Measurements from ENCODE around the gene OR51V1. TPM values are rescaled to one million over a fixed set of nuclear protein-coding genes. Genes with fewer than 3 reads are reported as not detected.
"Not testable (repeated sequence)": the region's sequence is repeated elsewhere in the genome, so short reads cannot be mapped to it uniquely, and the experiment has no call there.

Gene OR51V1, protein sequence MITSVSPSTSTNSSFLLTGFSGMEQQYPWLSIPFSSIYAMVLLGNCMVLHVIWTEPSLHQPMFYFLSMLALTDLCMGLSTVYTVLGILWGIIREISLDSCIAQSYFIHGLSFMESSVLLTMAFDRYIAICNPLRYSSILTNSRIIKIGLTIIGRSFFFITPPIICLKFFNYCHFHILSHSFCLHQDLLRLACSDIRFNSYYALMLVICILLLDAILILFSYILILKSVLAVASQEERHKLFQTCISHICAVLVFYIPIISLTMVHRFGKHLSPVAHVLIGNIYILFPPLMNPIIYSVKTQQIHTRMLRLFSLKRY
- total RNA-seq = not detected
- total RNA-seq = 0 reads per million in 2 donors

DNA sequence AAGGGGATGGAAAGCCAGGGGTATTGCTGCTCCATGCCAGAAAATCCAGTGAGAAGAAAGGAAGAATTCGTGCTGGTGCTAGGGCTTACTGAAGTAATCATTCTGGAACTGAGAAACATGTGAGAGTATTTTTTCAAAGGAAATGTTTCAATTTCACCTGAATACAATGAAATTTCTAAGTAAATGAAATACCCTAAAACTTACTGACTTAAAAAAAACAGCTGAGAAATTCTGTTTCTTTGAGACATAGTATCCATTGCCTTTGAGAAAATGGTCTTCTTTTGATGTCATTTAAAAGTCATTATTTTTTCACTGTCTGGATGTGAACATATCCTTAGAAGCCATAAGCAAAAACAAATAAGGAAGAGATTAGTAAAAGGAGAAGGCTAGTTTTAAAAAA lies at the start of gene OR51V1:
Gene OR51V1, minus strand, starts transcription at position 101 of the 400 bp plus-strand sequence. Its CDS starts 0 bp downstream, at position 101.
- H3K36me3 Mint-ChIP-seq (ENCODE audit: low read depth) = peaks cover 2% of the 10 kb centered on the region
- no peak for ATAC-seq
- peaks cover 17% of the 10 kb centered on the region for H3K27me3 Mint-ChIP-seq
- no peak for DNase-seq
- no peak within 1 kb of the TSS for H3K27ac Mint-ChIP-seq
- no peaks in the 10 kb centered on the region for H3K4me1 Mint-ChIP-seq
- no peak within 1 kb of the TSS for H3K4me3 Mint-ChIP-seq
- H3K9me3 ChIP-seq (ENCODE audit: control insufficient read depth, low read length, poor library complexity, severe bottlenecking) = no peaks in the 10 kb centered on the region

DNA sequence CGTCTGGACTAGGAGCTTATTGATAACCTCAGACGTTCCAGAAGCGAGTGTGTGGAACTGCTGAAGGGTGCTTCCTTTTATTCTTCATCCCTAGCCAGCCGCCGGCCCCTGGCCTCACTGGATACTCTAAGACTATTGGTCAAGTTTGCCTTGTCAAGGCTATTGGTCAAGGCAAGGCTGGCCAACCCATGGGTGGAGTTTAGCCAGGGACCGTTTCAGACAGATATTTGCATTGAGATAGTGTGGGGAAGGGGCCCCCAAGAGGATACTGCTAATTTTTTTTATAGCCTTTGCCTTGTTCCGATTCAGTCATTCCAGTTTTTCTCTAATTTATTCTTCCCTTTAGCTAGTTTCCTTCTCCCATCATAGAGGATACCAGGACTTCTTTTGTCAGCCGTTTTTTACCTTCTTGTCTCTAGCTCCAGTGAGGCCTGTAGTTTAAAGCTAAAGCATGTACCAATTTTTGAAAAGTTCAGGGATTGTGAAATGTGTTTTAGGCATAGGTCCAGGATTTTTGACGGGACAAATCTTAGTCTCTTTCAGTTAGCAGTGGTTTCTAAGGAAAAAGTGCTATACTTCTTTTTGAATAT lies 49.4 kb upstream of the OR51V1 start, which contains the start of gene HBG1:
Gene HBG1, minus strand, starts transcription at position 51 of the 590 bp plus-strand sequence. CDS start 53 bp downstream, outside the sequence.
- ATAC-seq; H3K4me3 Mint-ChIP-seq; DNase-seq; H3K4me1 Mint-ChIP-seq; H3K27ac Mint-ChIP-seq; H3K9me3 ChIP-seq (ENCODE audit: control insufficient read depth, low read length, poor library complexity, severe bottlenecking); H3K36me3 Mint-ChIP-seq (ENCODE audit: low read depth): not testable (repeated sequence)
- peaks cover 42% of the 10 kb centered on the region for H3K27me3 Mint-ChIP-seq

GRCh38 chr11:5248498-5248897 lies 48.0 kb upstream of the OR51V1 start:
- not testable (repeated sequence) for H3K9me3 ChIP-seq (ENCODE audit: control insufficient read depth, low read length, poor library complexity, severe bottlenecking); H3K4me1 Mint-ChIP-seq; ATAC-seq; DNase-seq; H3K36me3 Mint-ChIP-seq (ENCODE audit: low read depth); H3K4me3 Mint-ChIP-seq; H3K27ac Mint-ChIP-seq
- H3K27me3 Mint-ChIP-seq = peaks cover 43% of the 10 kb centered on the region

- no peaks in the 10 kb centered on the region for H3K9me3 ChIP-seq (ENCODE audit: control insufficient read depth, low read length, poor library complexity, severe bottlenecking)
- Mint-ChIP-seq H3K36me3 (ENCODE audit: low read depth) (no peaks in the 10 kb centered on the region), H3K4me1 (no peaks in the 10 kb centered on the region), H3K4me3 (no peak overlapping the region), H3K27me3 (peaks cover 42% of the 10 kb centered on the region), H3K27ac (no peak overlapping the region)
- ATAC-seq (no peak), DNase-seq (no peak)
Observed at GRCh38 chr11:5247472-5248192, 47.1 kb upstream of the OR51V1 start.

DNA sequence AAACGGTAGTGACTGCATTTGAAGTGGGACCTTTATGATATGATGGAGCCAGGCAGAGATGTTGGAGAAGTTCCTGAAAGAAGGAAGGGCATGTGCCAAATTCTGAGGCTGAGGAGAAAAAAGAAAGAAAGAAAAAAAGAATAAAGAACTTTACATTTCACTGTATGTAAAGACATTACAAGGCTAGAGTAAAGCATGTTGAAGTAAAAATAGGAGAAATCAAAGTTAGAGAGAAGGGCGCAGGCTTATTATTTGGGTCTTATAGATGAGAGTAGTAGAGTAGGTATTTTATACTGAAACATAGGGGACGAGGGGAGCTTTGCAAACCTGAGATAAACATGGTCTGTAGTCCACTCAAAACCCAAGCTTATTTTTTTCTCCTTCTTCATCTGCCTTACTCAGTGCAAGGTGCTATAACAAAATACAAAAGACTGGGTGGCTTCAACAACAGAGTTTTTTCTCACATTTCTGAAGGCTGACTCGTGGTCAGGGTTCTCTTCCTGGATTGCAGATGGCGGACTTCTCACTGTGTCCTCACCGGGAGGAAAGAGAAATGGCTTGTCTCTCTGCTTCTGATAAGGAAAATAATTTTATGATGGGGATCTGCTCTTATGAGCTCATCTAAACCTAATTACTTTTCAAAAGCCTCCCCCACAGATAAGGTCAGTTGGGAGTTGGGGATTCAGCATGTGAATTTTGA lies 46.4 kb upstream of the OR51V1 start:
- no peak overlapping the region for H3K4me3 Mint-ChIP-seq
- peaks cover 45% of the 10 kb centered on the region for H3K27me3 Mint-ChIP-seq
- H3K4me1 Mint-ChIP-seq = no peaks in the 10 kb centered on the region

GRCh38 chr11:5245155-5245554 lies 44.7 kb upstream of the OR51V1 start:
- no peak overlapping the region for H3K27ac Mint-ChIP-seq
- no peaks in the 10 kb centered on the region for H3K4me1 Mint-ChIP-seq
- ATAC-seq (no peak), DNase-seq (no peak)
- H3K4me3 Mint-ChIP-seq = no peak overlapping the region
- H3K27me3 Mint-ChIP-seq = peaks cover 38% of the 10 kb centered on the region
- H3K9me3 ChIP-seq (ENCODE audit: control insufficient read depth, low read length, poor library complexity, severe bottlenecking) = no peaks in the 10 kb centered on the region
- no peaks in the 10 kb centered on the region for H3K36me3 Mint-ChIP-seq (ENCODE audit: low read depth)

More for the DNA sequence above, 46.4 kb upstream of the OR51V1 start:
- DNase-seq (no peak), ATAC-seq (no peak)
- H3K9me3 ChIP-seq (ENCODE audit: control insufficient read depth, low read length, poor library complexity, severe bottlenecking) = no peaks in the 10 kb centered on the region
- Mint-ChIP-seq H3K27ac (no peak overlapping the region), H3K36me3 (ENCODE audit: low read depth) (no peaks in the 10 kb centered on the region)

DNA sequence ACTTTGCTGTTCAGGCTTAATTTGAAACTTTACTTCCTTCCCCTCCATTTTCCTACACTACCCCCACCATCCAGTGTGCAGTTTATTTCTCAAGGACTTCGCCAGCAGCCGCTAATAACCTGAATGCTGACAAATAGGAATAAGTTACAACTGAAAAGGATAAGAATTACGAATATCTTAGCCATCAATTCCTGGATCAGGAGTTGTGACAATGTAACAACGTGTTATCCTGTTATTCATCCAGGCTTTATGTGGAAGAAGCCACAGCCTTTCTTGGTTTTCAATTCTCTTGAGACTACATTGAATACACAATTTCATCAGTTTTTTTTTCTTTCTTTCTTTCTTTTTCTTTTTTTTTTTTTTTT lies 43.3 kb upstream of the OR51V1 start:
- Mint-ChIP-seq H3K27ac (no peak overlapping the region), H3K27me3 (peaks cover 36% of the 10 kb centered on the region), H3K4me3 (no peak overlapping the region), H3K36me3 (ENCODE audit: low read depth) (no peaks in the 10 kb centered on the region), H3K4me1 (no peaks in the 10 kb centered on the region)
- no peak for DNase-seq
- no peak for ATAC-seq
- H3K9me3 ChIP-seq (ENCODE audit: control insufficient read depth, low read length, poor library complexity, severe bottlenecking) = no peaks in the 10 kb centered on the region

DNA sequence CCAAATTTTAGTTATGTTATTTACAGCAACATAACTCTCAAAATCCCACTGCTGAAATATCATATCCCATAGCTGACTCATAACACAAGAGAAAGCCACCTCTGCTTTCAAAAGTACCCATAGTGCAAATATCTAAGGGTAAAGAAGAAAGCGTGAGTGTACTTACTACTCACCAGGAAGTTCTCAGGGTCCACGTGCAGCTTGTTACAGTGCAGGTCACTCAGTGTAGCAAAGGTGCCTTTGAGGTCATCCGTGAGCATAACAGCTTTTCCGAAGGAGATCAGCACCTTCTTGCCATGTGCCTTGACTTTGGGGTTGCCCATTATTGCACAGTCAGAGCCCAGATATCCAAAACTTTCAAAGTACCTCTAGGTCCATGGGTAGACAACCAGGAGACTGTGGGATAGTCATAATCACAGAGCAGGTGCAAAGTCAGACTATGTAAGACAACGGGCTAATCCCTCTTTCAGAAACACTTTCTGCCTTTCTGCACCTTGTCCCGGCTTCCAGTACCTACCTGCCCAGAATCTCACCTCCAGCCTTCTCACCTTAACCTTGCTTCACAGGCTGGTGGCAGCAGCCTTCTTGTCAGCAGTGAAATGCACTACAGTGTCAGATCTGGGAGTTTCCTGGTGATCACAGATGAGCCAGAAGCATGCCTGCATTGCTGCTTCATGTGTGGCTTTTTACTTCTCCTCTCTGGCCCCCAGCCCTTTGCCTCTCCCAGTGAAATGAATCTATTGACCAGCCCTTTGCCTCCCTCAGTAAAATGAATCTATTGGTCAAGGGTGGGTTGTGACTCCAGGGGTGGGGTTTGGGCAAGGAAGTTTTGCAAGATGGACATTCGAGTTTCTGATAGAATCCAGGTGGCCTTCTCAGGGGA lies 42.7 kb upstream of the OR51V1 start:
- Mint-ChIP-seq H3K4me3 (no peak overlapping the region), H3K36me3 (ENCODE audit: low read depth) (no peaks in the 10 kb centered on the region), H3K27me3 (peaks cover 36% of the 10 kb centered on the region), H3K27ac (no peak overlapping the region), H3K4me1 (no peaks in the 10 kb centered on the region)
- H3K9me3 ChIP-seq (ENCODE audit: control insufficient read depth, low read length, poor library complexity, severe bottlenecking) = no peaks in the 10 kb centered on the region
- ATAC-seq (no peak), DNase-seq (no peak)

GRCh38 chr11:5242208-5242607 lies 41.7 kb upstream of the OR51V1 start:
- DNase-seq = no peak
- ATAC-seq = no peak
- H3K4me1 Mint-ChIP-seq = no peaks in the 10 kb centered on the region
- no peaks in the 10 kb centered on the region for H3K36me3 Mint-ChIP-seq (ENCODE audit: low read depth)
- H3K27ac Mint-ChIP-seq = no peak overlapping the region
- H3K27me3 Mint-ChIP-seq = peaks cover 36% of the 10 kb centered on the region
- H3K9me3 ChIP-seq (ENCODE audit: control insufficient read depth, low read length, poor library complexity, severe bottlenecking) = no peaks in the 10 kb centered on the region
- no peak overlapping the region for H3K4me3 Mint-ChIP-seq

DNA sequence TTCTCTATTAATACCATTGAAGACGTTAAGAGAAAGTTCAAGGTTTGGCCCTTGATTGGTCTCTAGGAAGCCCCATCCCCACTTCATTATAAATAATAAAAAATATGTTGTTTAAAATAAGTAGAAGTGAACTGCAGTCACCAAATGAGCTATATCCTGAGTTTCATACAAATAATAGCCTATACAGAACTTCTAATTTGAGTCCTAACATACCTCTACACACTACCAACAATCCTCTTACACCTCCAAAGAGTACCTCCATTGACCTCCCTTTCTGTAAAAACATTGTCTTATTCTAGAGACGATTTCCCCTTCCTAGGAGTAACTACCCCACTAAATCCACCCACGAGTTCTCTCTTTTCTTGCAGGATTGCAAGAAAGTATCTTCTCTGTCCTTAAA lies 41.0 kb upstream of the OR51V1 start:
- peaks cover 32% of the 10 kb centered on the region for H3K27me3 Mint-ChIP-seq
- H3K36me3 Mint-ChIP-seq (ENCODE audit: low read depth) = no peaks in the 10 kb centered on the region
- H3K9me3 ChIP-seq (ENCODE audit: control insufficient read depth, low read length, poor library complexity, severe bottlenecking) = no peaks in the 10 kb centered on the region
- DNase-seq = no peak
- no peak overlapping the region for H3K27ac Mint-ChIP-seq
- H3K4me3 Mint-ChIP-seq = no peak overlapping the region
- no peak for ATAC-seq
- H3K4me1 Mint-ChIP-seq = no peaks in the 10 kb centered on the region

DNA sequence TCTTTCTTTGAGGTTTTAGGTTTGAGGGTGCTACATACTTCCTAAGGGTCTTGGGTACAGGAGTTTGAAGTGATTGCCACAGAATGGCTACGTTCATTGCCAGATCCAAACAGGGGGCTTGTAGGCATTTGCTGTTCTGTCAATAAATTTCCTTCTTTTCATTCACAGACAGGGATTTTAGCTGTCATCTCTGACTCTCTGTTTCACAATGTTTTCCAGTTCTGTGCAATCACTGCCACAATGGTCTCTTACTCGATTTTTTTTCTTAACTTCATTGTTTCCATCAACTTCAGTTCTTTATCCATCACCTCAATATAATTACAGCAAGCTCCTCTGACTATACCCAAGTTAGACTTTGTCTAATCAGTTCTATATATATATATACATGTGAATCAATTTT lies 40.0 kb upstream of the OR51V1 start:
- DNase-seq = no peak
- Mint-ChIP-seq H3K36me3 (ENCODE audit: low read depth) (no peaks in the 10 kb centered on the region), H3K27ac (no peak overlapping the region), H3K27me3 (peaks cover 30% of the 10 kb centered on the region), H3K4me1 (no peaks in the 10 kb centered on the region), H3K4me3 (no peak overlapping the region)
- no peaks in the 10 kb centered on the region for H3K9me3 ChIP-seq (ENCODE audit: control insufficient read depth, low read length, poor library complexity, severe bottlenecking)
- no peak for ATAC-seq

- ATAC-seq (no peak), DNase-seq (no peak)
- no peak overlapping the region for H3K27ac Mint-ChIP-seq
- H3K9me3 ChIP-seq (ENCODE audit: control insufficient read depth, low read length, poor library complexity, severe bottlenecking) = no peaks in the 10 kb centered on the region
- H3K4me1 Mint-ChIP-seq = no peaks in the 10 kb centered on the region
- H3K4me3 Mint-ChIP-seq = no peak overlapping the region
- no peaks in the 10 kb centered on the region for H3K36me3 Mint-ChIP-seq (ENCODE audit: low read depth)
- H3K27me3 Mint-ChIP-seq = peaks cover 27% of the 10 kb centered on the region
Observed at GRCh38 chr11:5240056-5240455, 39.6 kb upstream of the OR51V1 start.
